Progenitor cell of endocrine pancreas (in vitro differentiated cells): ENCODE results near the gene SLC28A1. TPM values are rescaled to one million over a fixed set of nuclear protein-coding genes. Genes with fewer than 3 reads are reported as not detected.

Experiments
- DNase-seq: peaks from one replicate; pipeline ENCODE4 v3.0.0; 2021; ENCODE audit warnings: low spot score; ENCODE audit not compliant: unreplicated experiment
- H3K27ac Mint-ChIP-seq: 2 replicates; pipeline ENCODE4 v1.8.0; 2021; ENCODE audit warnings: mild to moderate bottlenecking, moderate library complexity, mixed read lengths
- H3K27me3 Mint-ChIP-seq: 2 replicates; pipeline ENCODE4 v1.8.0; 2021; ENCODE audit warnings: mixed read lengths
- H3K36me3 Mint-ChIP-seq: 2 replicates; pipeline ENCODE4 v1.8.0; 2022; ENCODE audit warnings: mixed read lengths; ENCODE audit not compliant: insufficient read depth
- H3K4me1 Mint-ChIP-seq: 2 replicates; pipeline ENCODE4 v1.8.0; 2021; ENCODE audit warnings: low read depth, mixed read lengths
- H3K4me3 Mint-ChIP-seq: 2 replicates; pipeline ENCODE4 v1.8.0; 2021; ENCODE audit warnings: low read depth, mild to moderate bottlenecking, moderate library complexity, mixed read lengths
- H3K9me3 Mint-ChIP-seq: 2 replicates; pipeline ENCODE4 v1.8.0; 2021; ENCODE audit warnings: low read depth, mixed read lengths
- total RNA-seq: library from RNA; stranded (reverse); gene quantifications from 2 replicates; pipeline ENCODE4 v1.2.1, GENCODE V29; 2021
- TF ChIP-seq, protein P1 (sequence below): fragments of 200-600 bp; sonication (generic); IDR thresholded peaks from one replicate; pipeline ENCODE4 v1.5.0; 2021; ENCODE audit warnings: antibody characterized with exemption, mild to moderate bottlenecking; ENCODE audit not compliant: unreplicated experiment

SLC28A1 gene
- total RNA-seq, 1 donor from 2014 or later: not detected

DNA sequence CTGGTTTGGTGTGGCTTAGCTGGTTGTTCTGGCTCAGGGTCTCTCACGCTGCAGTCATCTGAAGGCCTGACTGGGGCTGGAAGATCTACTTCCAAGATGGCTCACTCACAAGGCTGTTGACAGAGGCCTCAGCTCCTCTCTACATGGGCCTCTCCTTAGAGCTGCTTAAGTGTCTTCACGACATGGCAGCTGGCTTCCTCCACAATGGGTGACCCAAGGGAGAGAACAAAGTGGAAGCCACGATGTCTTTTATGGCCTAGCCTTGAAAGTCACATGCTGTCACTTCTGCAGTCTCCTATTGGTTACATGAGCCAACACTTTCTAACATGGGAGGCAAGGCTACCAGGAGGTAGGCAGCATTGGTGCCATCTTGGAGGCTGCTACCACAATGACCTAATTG is 83.8 kb downstream of the SLC28A1 start:
- no peaks in the 10 kb centered on the region for H3K36me3 Mint-ChIP-seq
- H3K4me1 Mint-ChIP-seq: no peaks in the 10 kb centered on the region
- H3K27ac Mint-ChIP-seq: no peak overlapping the region
- H3K27me3 Mint-ChIP-seq: peaks cover 15% of the 10 kb centered on the region
- H3K9me3 Mint-ChIP-seq: peaks cover 3% of the 10 kb centered on the region
- TF ChIP-seq, protein P1, sequence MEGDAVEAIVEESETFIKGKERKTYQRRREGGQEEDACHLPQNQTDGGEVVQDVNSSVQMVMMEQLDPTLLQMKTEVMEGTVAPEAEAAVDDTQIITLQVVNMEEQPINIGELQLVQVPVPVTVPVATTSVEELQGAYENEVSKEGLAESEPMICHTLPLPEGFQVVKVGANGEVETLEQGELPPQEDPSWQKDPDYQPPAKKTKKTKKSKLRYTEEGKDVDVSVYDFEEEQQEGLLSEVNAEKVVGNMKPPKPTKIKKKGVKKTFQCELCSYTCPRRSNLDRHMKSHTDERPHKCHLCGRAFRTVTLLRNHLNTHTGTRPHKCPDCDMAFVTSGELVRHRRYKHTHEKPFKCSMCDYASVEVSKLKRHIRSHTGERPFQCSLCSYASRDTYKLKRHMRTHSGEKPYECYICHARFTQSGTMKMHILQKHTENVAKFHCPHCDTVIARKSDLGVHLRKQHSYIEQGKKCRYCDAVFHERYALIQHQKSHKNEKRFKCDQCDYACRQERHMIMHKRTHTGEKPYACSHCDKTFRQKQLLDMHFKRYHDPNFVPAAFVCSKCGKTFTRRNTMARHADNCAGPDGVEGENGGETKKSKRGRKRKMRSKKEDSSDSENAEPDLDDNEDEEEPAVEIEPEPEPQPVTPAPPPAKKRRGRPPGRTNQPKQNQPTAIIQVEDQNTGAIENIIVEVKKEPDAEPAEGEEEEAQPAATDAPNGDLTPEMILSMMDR: no peak
- H3K4me3 Mint-ChIP-seq: no peak overlapping the region
- DNase-seq: no peak

DNA sequence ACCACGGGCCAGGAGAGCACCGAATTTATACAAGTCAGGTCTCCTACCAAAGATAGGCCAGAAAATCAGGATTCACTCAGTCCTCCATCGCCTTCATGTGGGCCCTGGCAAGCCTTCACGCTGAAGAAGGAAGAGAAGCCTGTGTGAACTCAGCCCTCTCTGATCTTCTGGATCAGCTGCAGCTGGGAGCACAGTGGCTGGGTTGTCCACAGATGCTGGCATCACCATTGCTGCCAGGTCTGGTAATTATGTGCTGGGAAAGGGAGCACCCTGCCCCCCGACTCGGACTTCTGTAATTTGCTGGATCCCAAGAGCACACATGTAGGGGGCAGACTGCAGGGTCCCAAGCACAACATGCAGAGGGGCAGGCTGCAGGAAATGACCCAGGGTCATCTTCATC is 84.8 kb downstream of the SLC28A1 start:
- no peaks in the 10 kb centered on the region for H3K36me3 Mint-ChIP-seq
- DNase-seq: no peak
- H3K9me3 Mint-ChIP-seq: peaks cover 3% of the 10 kb centered on the region
- peaks cover 16% of the 10 kb centered on the region for H3K27me3 Mint-ChIP-seq
- no peak overlapping the region for H3K27ac Mint-ChIP-seq
- no peak overlapping the region for H3K4me3 Mint-ChIP-seq
- H3K4me1 Mint-ChIP-seq: no peaks in the 10 kb centered on the region
- TF ChIP-seq, protein P1: no peak

DNA sequence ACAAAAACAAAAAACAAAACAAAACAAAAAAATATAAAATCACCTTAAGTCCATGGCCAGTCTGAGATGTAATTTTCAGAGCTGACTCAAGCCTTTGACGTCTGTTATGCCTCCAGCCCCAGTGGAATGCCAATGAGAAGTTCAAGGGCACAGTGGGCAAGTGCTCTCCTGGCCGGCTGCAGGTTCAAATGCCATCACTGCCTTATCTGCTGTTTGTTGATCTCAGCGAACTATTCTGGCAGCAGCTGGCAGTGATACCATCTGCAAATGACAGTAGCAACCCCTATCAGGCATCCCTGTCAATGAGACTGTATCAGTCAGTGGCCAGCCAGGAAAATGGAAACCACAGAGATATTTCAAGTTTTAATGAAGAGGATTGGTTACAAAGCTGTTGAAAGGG is 86.4 kb downstream of the SLC28A1 start:
- no peak overlapping the region for H3K27ac Mint-ChIP-seq

DNA sequence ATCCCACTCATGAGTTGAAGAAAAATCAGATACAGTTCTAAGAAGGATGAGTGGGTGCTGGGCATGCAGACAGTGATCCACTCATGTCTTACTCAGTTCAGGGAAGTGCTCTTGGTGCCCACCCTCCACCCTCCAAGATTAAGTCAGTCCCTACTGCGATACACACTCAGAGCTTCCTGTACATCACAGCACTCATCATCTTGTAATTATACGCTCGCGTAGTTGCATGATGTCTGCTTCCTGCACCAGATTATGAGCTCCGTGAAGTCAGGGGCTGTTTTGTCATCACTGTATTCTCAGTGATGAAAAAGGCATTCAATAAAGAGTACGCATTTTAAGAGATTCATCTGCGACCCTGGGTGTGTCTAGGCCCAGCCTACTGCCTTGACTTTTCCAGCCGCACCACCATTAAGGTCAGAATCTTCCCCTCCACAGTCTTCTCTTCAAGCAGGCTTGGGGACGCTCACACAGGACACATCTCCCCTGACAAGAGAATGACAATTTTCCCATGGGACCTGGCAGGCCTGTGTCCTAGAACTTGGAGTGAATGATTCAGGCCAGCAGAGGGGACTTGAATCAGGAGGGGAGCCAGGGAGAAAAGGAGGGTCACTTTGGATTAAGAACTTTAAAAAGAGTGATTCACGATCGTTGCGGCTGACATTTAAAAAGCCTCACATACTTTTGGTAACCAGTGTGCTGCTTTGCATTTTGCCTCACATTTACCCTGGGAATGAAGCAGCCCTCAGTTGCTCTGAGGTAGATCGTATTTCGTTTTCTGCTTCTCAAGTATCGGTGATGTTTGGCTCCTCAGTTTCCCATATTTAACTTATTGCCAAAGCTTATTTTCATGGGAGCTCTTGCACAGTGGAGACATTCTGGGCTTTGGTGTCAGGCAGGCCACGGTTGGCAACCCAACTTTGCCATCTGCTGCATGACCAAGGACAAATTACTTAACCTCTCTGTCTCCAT is 89.3 kb downstream of the SLC28A1 start:
- TF ChIP-seq, protein P1: no peak
- DNase-seq: no peak
- no peaks in the 10 kb centered on the region for H3K4me1 Mint-ChIP-seq
- no peak overlapping the region for H3K27ac Mint-ChIP-seq
- H3K27me3 Mint-ChIP-seq: peaks cover 42% of the 10 kb centered on the region
- no peaks in the 10 kb centered on the region for H3K9me3 Mint-ChIP-seq
- no peak overlapping the region for H3K4me3 Mint-ChIP-seq
- no peaks in the 10 kb centered on the region for H3K36me3 Mint-ChIP-seq

More for the DNA sequence above, 86.4 kb downstream of the SLC28A1 start:
- TF ChIP-seq, protein P1: no peak
- peaks cover 24% of the 10 kb centered on the region for H3K27me3 Mint-ChIP-seq
- H3K4me1 Mint-ChIP-seq: no peaks in the 10 kb centered on the region
- no peaks in the 10 kb centered on the region for H3K36me3 Mint-ChIP-seq
- H3K4me3 Mint-ChIP-seq: no peak overlapping the region
- DNase-seq: no peak
- peaks cover 3% of the 10 kb centered on the region for H3K9me3 Mint-ChIP-seq

DNA sequence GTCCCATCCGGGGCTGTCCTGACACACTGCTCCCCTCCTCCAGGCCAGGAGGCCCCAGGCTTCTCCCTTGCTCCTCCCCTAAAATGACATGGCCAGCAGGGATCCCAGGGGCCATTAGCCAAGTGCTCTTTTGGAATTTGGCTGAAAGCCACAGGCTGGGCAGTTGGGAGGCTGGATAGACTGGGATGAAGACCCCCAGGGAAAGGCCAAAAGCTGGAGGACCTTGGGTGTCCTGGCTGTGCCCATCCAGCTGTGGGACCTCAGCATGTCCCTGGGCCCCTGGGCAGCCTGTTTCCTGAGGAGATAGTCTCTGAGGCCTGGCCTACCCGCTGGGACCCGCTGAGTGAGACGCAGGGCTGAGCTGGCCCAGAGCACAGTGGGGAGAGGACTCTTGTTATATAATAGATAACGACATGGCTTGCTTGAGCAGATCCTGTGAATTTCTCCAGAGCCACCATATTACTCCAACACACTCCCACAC is 91.4 kb downstream of the SLC28A1 start:
- H3K36me3 Mint-ChIP-seq: no peaks in the 10 kb centered on the region
- no peaks in the 10 kb centered on the region for H3K4me1 Mint-ChIP-seq
- no peaks in the 10 kb centered on the region for H3K9me3 Mint-ChIP-seq
- no peak overlapping the region for H3K27ac Mint-ChIP-seq
- H3K27me3 Mint-ChIP-seq: peaks cover 43% of the 10 kb centered on the region
- DNase-seq: no peak
- TF ChIP-seq, protein P1: no peak
- H3K4me3 Mint-ChIP-seq: no peak overlapping the region
